Lung (tissue), 12 donors: ENCODE data around the gene CCDC38. TPM values are rescaled to one million over a fixed set of nuclear protein-coding genes. Genes with fewer than 3 reads are reported as not detected.
A peak's percentile ranks its signal among the peaks of the same experiment; 100 is the strongest.

Experiments
- ATAC-seq: fragments of 200-7000 bp; cut with Tn5 transposase; one replicate; pipeline ENCODE4 v1.9.1; 2020; ENCODE audit warnings: moderate number of reproducible peaks; ENCODE audit not compliant: insufficient read depth, low FRiP score
- DNase-seq, 3 donors: peaks; one replicate each; pipeline ENCODE4 v3.0.0-alpha.2; 2013 to 2017
- H3K27ac ChIP-seq, 2 donors: one replicate each; pipeline ENCODE4 v1.5.1; 2013; ENCODE audit warnings: mild to moderate bottlenecking in 2 of 2, moderate library complexity in 2 of 2, control low read depth in 1 of 2, inconsistent platforms in 1 of 2, low read depth in 1 of 2, low read length in 1 of 2
- H3K27me3 ChIP-seq, 3 donors: one replicate each; pipeline ENCODE4 v1.5.1; 2013; ENCODE audit warnings: low read length in 2 of 3; ENCODE audit not compliant: control insufficient read depth in 3 of 3, insufficient read depth in 3 of 3
- H3K36me3 ChIP-seq, 4 donors: one replicate each; pipeline ENCODE4 v1.5.1; 2013; ENCODE audit warnings: low read length in 4 of 4, mild to moderate bottlenecking in 1 of 4, moderate library complexity in 1 of 4; ENCODE audit not compliant: control insufficient read depth in 4 of 4, insufficient read depth in 4 of 4
- H3K4me1 ChIP-seq, 5 donors: one replicate each; pipeline ENCODE4 v1.5.1; 2013; ENCODE audit warnings: low read length in 5 of 5, mild to moderate bottlenecking in 2 of 5, moderate library complexity in 1 of 5; ENCODE audit not compliant: control insufficient read depth in 5 of 5, insufficient read depth in 5 of 5
- H3K4me3 ChIP-seq: one replicate; pipeline ENCODE4 v1.5.1; 2013; ENCODE audit warnings: mild to moderate bottlenecking, control low read depth, moderate library complexity
- H3K9ac ChIP-seq, 2 donors: one replicate each; pipeline ENCODE4 v1.5.1; 2013; ENCODE audit warnings: low read length in 2 of 2, control low read depth in 1 of 2; ENCODE audit not compliant: insufficient read depth in 1 of 2
- H3K9me3 ChIP-seq, 4 donors: one replicate each; pipeline ENCODE4 v1.5.1; 2013; ENCODE audit warnings: low read length in 3 of 4, mild to moderate bottlenecking in 1 of 4, moderate library complexity in 1 of 4; ENCODE audit not compliant: control insufficient read depth in 4 of 4, insufficient read depth in 3 of 4
- WGBS, 2 donors: extraction: QIAGEN DNeasy Blood & Tissue Kit; methylation state at CpG; one replicate each; pipeline ENCODE4 v1.1.7; 2013; 5-methylcytosine and 5-hydroxymethylcytosine counted together
- polyA plus RNA-seq, 2 donors: library from polyadenylated mRNA; stranded (reverse); fragments of 200-250 nt; gene quantifications; one replicate each; pipeline ENCODE4 v1.2.1, GENCODE V29; 2013
- total RNA-seq, 2 donors: library from RNA; depleted of rRNA in 1 of 2; stranded (reverse); fragments of >200 nt in 1 of 2; gene quantifications; one replicate each; pipeline ENCODE4 v1.2.1, GENCODE V29; 2014 to 2021
- TF ChIP-seq, protein P1 (sequence below): IDR thresholded peaks from 2 replicates; pipeline ENCODE4 v1.5.1; 2012; ENCODE audit warnings: mild to moderate bottlenecking; ENCODE audit errors: control extremely low read depth, extremely low read depth
- donor health status: control.
- donor health status: control.
- donor health status: Bipolar disorder and iron deficiency.
- donor health status: healthy.
- donor health status: DM: yes; HTN: yes; CAD: no.

Gene CCDC38
- total and polyA plus RNA-seq, 4 donors: 0.04 to 0.15 (median 0.05) TPM; not detected in 1

DNA sequence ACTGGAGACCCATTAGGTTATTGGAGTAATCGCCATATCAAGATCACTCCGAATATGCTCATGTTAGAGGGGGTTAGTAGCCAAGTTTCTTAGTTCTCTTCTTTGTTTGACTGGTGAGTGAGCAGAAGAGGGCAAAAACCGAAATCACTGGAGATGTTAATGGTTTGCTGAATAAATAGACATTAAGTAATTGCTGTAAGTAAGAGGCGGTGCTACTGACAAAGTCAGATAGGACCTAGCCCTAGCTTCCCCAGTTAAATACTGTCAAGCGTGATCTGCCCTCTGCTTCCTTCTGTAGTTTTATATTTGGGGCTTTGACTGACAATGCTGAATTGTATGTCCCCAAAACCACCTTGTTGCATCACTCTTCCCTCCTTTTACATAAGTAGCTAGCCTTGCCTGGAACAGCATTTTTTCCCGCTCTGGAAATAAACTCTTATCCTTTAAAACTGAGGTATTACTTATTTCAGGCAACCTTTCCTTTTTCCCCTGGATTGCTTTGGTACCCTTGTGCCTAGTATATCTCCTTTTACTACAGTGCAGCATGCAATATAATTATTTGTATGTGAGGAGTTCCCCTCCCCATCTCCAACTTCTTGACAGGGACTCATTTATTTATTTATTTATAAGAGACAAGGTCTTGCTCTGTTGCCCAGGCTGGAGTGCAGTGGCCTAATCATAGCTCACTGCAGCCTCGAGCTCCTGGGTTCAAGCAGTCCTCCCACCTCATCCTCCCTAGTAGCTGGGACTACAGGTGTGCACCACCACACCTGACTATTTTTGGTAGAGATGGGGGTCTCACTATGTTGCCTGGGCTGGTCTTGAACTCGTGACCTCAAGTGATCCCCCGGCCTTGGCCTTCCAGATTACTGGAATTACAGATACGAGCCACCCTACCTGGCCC is 82.2 kb downstream of the CCDC38 start:
- Histone ChIP-seq H3K27me3 (no peaks in the 10 kb centered on the region), H3K4me1 (peaks cover 0 to 9% (median 6%) of the 10 kb centered on the region in 5 donors), H3K27ac (no peak overlapping the region), H3K4me3 (peak overlapping the region; percentile 77), H3K9ac (peak overlapping the region in 1 of 2 donors; percentile 90), H3K36me3 (peaks cover 6 to 28% (median 20%) of the 10 kb centered on the region in 4 donors), H3K9me3 (peaks cover 0 to 2% (median 0%) of the 10 kb centered on the region in 4 donors)
- TF ChIP-seq, protein P1, sequence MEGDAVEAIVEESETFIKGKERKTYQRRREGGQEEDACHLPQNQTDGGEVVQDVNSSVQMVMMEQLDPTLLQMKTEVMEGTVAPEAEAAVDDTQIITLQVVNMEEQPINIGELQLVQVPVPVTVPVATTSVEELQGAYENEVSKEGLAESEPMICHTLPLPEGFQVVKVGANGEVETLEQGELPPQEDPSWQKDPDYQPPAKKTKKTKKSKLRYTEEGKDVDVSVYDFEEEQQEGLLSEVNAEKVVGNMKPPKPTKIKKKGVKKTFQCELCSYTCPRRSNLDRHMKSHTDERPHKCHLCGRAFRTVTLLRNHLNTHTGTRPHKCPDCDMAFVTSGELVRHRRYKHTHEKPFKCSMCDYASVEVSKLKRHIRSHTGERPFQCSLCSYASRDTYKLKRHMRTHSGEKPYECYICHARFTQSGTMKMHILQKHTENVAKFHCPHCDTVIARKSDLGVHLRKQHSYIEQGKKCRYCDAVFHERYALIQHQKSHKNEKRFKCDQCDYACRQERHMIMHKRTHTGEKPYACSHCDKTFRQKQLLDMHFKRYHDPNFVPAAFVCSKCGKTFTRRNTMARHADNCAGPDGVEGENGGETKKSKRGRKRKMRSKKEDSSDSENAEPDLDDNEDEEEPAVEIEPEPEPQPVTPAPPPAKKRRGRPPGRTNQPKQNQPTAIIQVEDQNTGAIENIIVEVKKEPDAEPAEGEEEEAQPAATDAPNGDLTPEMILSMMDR: no peak
- ATAC-seq: no peak
- WGBS, 2 donors: 65 to 68% methylated on average over 10 of the region's 10 CpGs
- DNase-seq: no peak

- Histone ChIP-seq H3K27ac (peak overlapping the region; percentile 76 to 82), H3K36me3 (peaks cover 6 to 28% (median 19%) of the 10 kb centered on the region in 4 donors), H3K9me3 (peaks cover 0 to 2% (median 0%) of the 10 kb centered on the region in 4 donors), H3K4me1 (peaks cover 0 to 9% (median 6%) of the 10 kb centered on the region in 5 donors), H3K4me3 (peak overlapping the region; percentile 77), H3K27me3 (no peaks in the 10 kb centered on the region), H3K9ac (peak overlapping the region; percentile 69 to 90)
- 0 to 2% methylated on average over 13 of the region's 13 CpGs for WGBS, 2 donors
- ATAC-seq (no peak), DNase-seq (peak; percentile 14 to 51 (median 46))
- TF ChIP-seq, protein P1: no peak
Observed at GRCh38 chr12:95859344-95859816, 83.0 kb downstream of the CCDC38 start.

GRCh38 chr12:95858451-95859343 is 83.7 kb downstream of the CCDC38 start, which contains the start of gene SNRPF:
Gene SNRPF, plus strand, starts transcription at chr12:95858952. Its CDS starts 122 bp downstream, at chr12:95859074.
- H3K27me3 ChIP-seq: no peaks in the 10 kb centered on the region
- peaks cover 6 to 26% (median 18%) of the 10 kb centered on the region in 4 donors for H3K36me3 ChIP-seq
- WGBS, 2 donors: 1 to 2% methylated on average over 50 to 54 of the region's 54 CpGs
- DNase-seq: peak; percentile 98 to 99 (median 99)
- H3K27ac ChIP-seq: peak within 1 kb of the TSS; percentile 76 to 82
- H3K4me1 ChIP-seq: peaks cover 0 to 9% (median 6%) of the 10 kb centered on the region in 5 donors
- peak within 1 kb of the TSS; percentile 69 to 90 for H3K9ac ChIP-seq
- TF ChIP-seq, protein P1: no peak
- peak within 1 kb of the TSS; percentile 77 for H3K4me3 ChIP-seq
- ATAC-seq: peak; percentile 99
- peaks cover 0 to 2% (median 0%) of the 10 kb centered on the region in 4 donors for H3K9me3 ChIP-seq
